OCI-LY7 (cell line): ENCODE results near the gene GSG1L. TPM values are rescaled to one million over a fixed set of nuclear protein-coding genes. Genes with fewer than 3 reads are reported as not detected.

Experiments
- BruUV-seq: library from RNA; stranded (reverse); fragments of 400-500 nt; replicated peaks from 2 replicates; lab custom pipeline; 2021; lab: Mats Ljungman, UMichigan
- CTCF ChIA-PET: fragments of 300-600 bp; sonication (Branson Sonifier 250); formaldehyde crosslinking; loops from one replicate; lab custom pipeline; 2022; ENCODE audit warnings: antibody characterized with exemption; ENCODE audit not compliant: unreplicated experiment; lab: Charles Lee
- POLR2A ChIA-PET: fragments of 300-600 bp; sonication (Branson Sonifier 250); formaldehyde crosslinking; loops from one replicate; lab custom pipeline; 2022; ENCODE audit warnings: antibody characterized with exemption; lab: Charles Lee
- DNase-seq: peaks from one replicate; pipeline ENCODE4 v3.0.0-alpha.2; 2015; ENCODE audit warnings: low spot score
- H2AFZ ChIP-seq: fragments of 200-600 bp; sonication (generic), shearing (Covaris generic); 2 replicates; pipeline ENCODE4 v1.6.1; 2014; ENCODE audit warnings: mild to moderate bottlenecking, antibody characterized with exemption, low read length, moderate library complexity
- H3K27ac ChIP-seq: fragments of 200-600 bp; sonication (generic); 2 replicates; pipeline ENCODE4 v1.5.1; 2014; ENCODE audit warnings: mixed run types, low read depth, mild to moderate bottlenecking, moderate library complexity, low read length, inconsistent platforms; ENCODE audit not compliant: poor library complexity, severe bottlenecking
- H3K36me3 ChIP-seq: fragments of 200-600 bp; sonication (generic); 2 replicates; pipeline ENCODE4 v1.6.1; 2014; ENCODE audit warnings: mild to moderate bottlenecking, antibody characterized with exemption, low read length, moderate library complexity, mixed read lengths; ENCODE audit not compliant: insufficient read depth
- H3K4me1 ChIP-seq: fragments of 200-600 bp; sonication (generic); 2 replicates; pipeline ENCODE4 v1.5.1; 2014; ENCODE audit warnings: mild to moderate bottlenecking, low read length; ENCODE audit not compliant: insufficient read depth, poor library complexity, severe bottlenecking
- H3K4me2 ChIP-seq: fragments of 200-600 bp; sonication (generic); 2 replicates; pipeline ENCODE4 v1.6.1; 2014; ENCODE audit warnings: mild to moderate bottlenecking, low read length
- H3K4me3 ChIP-seq: fragments of 200-600 bp; sonication (generic); 2 replicates; pipeline ENCODE4 v1.5.1; 2014; ENCODE audit warnings: mild to moderate bottlenecking, low read depth, low read length; ENCODE audit not compliant: poor library complexity, severe bottlenecking
- H3K79me2 ChIP-seq: fragments of 200-600 bp; sonication (generic); 2 replicates; pipeline ENCODE4 v1.6.1; 2016; ENCODE audit warnings: low read depth, mild to moderate bottlenecking, low read length, moderate library complexity, mixed read lengths; ENCODE audit not compliant: insufficient read depth
- H3K9me2 ChIP-seq: fragments of 200-600 bp; sonication (generic); 2 replicates; pipeline ENCODE4 v1.6.1; 2016; ENCODE audit warnings: mild to moderate bottlenecking, low read length, mixed read lengths; ENCODE audit not compliant: insufficient read depth
- H3K9me3 ChIP-seq: fragments of 200-600 bp; sonication (generic); 2 replicates; pipeline ENCODE4 v1.6.1; 2014; ENCODE audit warnings: mild to moderate bottlenecking, mixed run types, low read length, mixed read lengths
- H4K20me1 ChIP-seq: fragments of 200-600 bp; sonication (generic); 2 replicates; pipeline ENCODE4 v1.6.1; 2014; ENCODE audit warnings: mild to moderate bottlenecking, antibody characterized with exemption, low read length, moderate library complexity, mixed read lengths; ENCODE audit not compliant: insufficient read depth
- EZH2phosphoT487 ChIP-seq: fragments of 200-600 bp; sonication (generic); IDR thresholded peaks from 2 replicates; pipeline ENCODE4 v1.6.1; 2018; ENCODE audit warnings: low read depth, borderline replicate concordance, mild to moderate bottlenecking, mixed run types, antibody characterized with exemption, low read length, moderate library complexity, mixed read lengths
- intact Hi-C: fragments of 100-400 bp; cut with micrococcal nuclease; formaldehyde crosslinking; loops from one replicate; pipeline ENCODE4 v1.10.0; 2022; ENCODE audit not compliant: unreplicated experiment
- total RNA-seq, 2 experiments: library from RNA; depleted of rRNA in 1 of 2; stranded (reverse); fragments of >200 nt in 1 of 2; shearing (Covaris generic) in 1 of 2; gene quantifications; 2 replicates each; pipeline ENCODE4 v1.2.3, GENCODE V29; 2014 to 2022
- TF ChIP-seq, protein P1 (sequence below): fragments of 200-600 bp; sonication (generic); conservative IDR thresholded peaks from 2 replicates; pipeline ENCODE4 v1.5.1; 2014; ENCODE audit warnings: mild to moderate bottlenecking, antibody characterized with exemption, low read length, moderate library complexity, mixed read lengths

The GSG1L gene
- total RNA-seq, 2 experiments from 2014 or later, result not detected

- no peaks in the 10 kb centered on the region for H4K20me1 ChIP-seq
- no peak overlapping the region for H3K4me3 ChIP-seq
- no peak overlapping the region for H3K27ac ChIP-seq
- TF ChIP-seq EZH2phosphoT487, result no peak
- TF ChIP-seq, protein P1, sequence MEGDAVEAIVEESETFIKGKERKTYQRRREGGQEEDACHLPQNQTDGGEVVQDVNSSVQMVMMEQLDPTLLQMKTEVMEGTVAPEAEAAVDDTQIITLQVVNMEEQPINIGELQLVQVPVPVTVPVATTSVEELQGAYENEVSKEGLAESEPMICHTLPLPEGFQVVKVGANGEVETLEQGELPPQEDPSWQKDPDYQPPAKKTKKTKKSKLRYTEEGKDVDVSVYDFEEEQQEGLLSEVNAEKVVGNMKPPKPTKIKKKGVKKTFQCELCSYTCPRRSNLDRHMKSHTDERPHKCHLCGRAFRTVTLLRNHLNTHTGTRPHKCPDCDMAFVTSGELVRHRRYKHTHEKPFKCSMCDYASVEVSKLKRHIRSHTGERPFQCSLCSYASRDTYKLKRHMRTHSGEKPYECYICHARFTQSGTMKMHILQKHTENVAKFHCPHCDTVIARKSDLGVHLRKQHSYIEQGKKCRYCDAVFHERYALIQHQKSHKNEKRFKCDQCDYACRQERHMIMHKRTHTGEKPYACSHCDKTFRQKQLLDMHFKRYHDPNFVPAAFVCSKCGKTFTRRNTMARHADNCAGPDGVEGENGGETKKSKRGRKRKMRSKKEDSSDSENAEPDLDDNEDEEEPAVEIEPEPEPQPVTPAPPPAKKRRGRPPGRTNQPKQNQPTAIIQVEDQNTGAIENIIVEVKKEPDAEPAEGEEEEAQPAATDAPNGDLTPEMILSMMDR, result no peak
- POLR2A ChIA-PET, result no interaction called here
- BruUV-seq, result no TSS peak
- no peaks in the 10 kb centered on the region for H3K9me2 ChIP-seq
- no peaks in the 10 kb centered on the region for H3K4me1 ChIP-seq
- H3K79me2 ChIP-seq, result no peaks in the 10 kb centered on the region
- no peaks in the 10 kb centered on the region for H3K9me3 ChIP-seq
- no peak overlapping the region for H3K4me2 ChIP-seq
- no peak for DNase-seq
- H3K36me3 ChIP-seq, result no peaks in the 10 kb centered on the region
- no peak overlapping the region for H2AFZ ChIP-seq
- intact Hi-C loops, result no loop called here
- CTCF ChIA-PET, result no interaction called here
Observed at GRCh38 chr16:27824786-27825185, 238.7 kb downstream of the GSG1L start.

DNA sequence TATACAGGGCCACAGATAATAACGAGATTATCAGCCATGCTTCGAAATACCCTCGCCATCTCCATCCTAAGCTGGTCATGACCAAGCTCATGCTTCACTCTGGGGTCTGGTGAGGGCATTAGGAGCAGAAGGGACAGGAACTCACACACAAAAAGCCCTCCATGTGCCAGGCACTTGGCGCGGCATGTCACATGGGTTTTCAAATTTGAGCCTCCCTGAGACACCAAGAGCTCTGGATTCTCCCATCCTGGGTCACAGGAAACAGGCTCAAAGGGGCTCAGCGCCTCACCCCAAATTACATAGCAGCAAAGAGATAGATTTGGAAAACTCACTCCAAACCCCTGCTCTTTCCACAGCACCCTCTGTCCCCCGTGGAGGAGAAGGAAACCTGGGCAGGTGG is 239.5 kb downstream of the GSG1L start:
- Histone ChIP-seq H3K4me3 (no peak overlapping the region), H3K27ac (no peak overlapping the region), H3K4me2 (no peak overlapping the region), H3K79me2 (no peaks in the 10 kb centered on the region), H3K9me2 (no peaks in the 10 kb centered on the region), H2AFZ (no peak overlapping the region), H3K4me1 (no peaks in the 10 kb centered on the region), H3K9me3 (no peaks in the 10 kb centered on the region), H3K36me3 (no peaks in the 10 kb centered on the region), H4K20me1 (no peaks in the 10 kb centered on the region)
- ChIA-PET CTCF (no interaction called here), POLR2A (no interaction called here)
- BruUV-seq, result no TSS peak
- DNase-seq, result no peak
- TF ChIP-seq, protein P1, result no peak
- no peak for TF ChIP-seq EZH2phosphoT487
- intact Hi-C loops, result no loop called here

DNA sequence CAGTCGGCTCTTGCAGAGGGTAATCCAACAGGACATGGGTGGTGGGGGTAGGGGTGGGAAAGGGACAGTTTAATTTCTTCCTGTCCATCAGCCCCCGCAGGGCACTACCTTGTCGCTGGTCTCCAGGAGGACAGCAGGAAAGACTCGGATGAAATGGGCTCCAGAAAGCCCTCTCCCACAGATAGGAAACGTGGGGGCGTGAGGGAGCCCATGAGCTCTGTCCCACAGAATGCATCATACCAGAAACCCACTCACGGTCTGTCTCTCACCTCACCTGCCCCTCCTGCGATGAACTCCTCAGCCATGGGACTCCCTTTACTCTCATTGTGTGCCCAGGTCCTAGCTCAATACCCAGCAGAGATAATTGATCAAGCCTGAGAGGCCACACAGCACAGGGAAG is 240.1 kb downstream of the GSG1L start:
- TF ChIP-seq EZH2phosphoT487, result no peak
- TF ChIP-seq, protein P1, result no peak
- Histone ChIP-seq H3K9me3 (no peaks in the 10 kb centered on the region), H4K20me1 (no peaks in the 10 kb centered on the region), H3K36me3 (no peaks in the 10 kb centered on the region), H3K4me1 (no peaks in the 10 kb centered on the region), H3K4me3 (no peak overlapping the region), H2AFZ (no peak overlapping the region), H3K79me2 (no peaks in the 10 kb centered on the region), H3K9me2 (no peaks in the 10 kb centered on the region), H3K27ac (no peak overlapping the region), H3K4me2 (no peak overlapping the region)
- ChIA-PET CTCF (no interaction called here), POLR2A (no interaction called here)
- no peak for DNase-seq
- intact Hi-C loops, result no loop called here
- no TSS peak for BruUV-seq
